Natural killer cell (primary cell): ENCODE measurements around the gene CRIM1. TPM values are rescaled to one million over a fixed set of nuclear protein-coding genes. Genes with fewer than 3 reads are reported as not detected.

Experiments used
- ATAC-seq, 3 donors: fragments of 150-1000 bp in 2 of 3; fragments of 200-7000 bp in 1 of 3; cut with Tn5 transposase; 1 replicate in 1 of 3; 2 replicates in 2 of 3; pipeline ENCODE4 v1.10.0; 2021; ENCODE audit warnings: mild to moderate bottlenecking in 2 of 3, moderate library complexity in 2 of 3
- DNase-seq, 2 donors: peaks; one replicate each; pipeline versions ENCODE4 v3.0.0 to v3.0.0-alpha.2; 2013 to 2021; ENCODE audit warnings: mixed read lengths in 1 of 2
- H3K27ac ChIP-seq: one replicate; pipeline ENCODE4 v1.5.1; 2013; ENCODE audit warnings: mild to moderate bottlenecking, low read length
- H3K27me3 ChIP-seq: one replicate; pipeline ENCODE4 v1.6.1; 2013; ENCODE audit warnings: low read length; ENCODE audit not compliant: control insufficient read depth, insufficient read depth
- H3K36me3 ChIP-seq: one replicate; pipeline ENCODE4 v1.6.1; 2013; ENCODE audit warnings: low read length; ENCODE audit not compliant: control insufficient read depth, insufficient read depth
- H3K4me1 ChIP-seq: one replicate; pipeline ENCODE4 v1.6.1; 2013; ENCODE audit warnings: low read length; ENCODE audit not compliant: control insufficient read depth, insufficient read depth
- H3K4me3 ChIP-seq: one replicate; pipeline ENCODE4 v1.5.1; 2013; ENCODE audit warnings: low read length
- H3K9me3 ChIP-seq: one replicate; pipeline ENCODE4 v1.6.1; 2013; ENCODE audit warnings: low read length; ENCODE audit not compliant: control insufficient read depth, insufficient read depth
- H3K27ac Mint-ChIP-seq, 2 donors: one replicate each; pipeline ENCODE4 v1.8.0; 2022; ENCODE audit warnings: mild to moderate bottlenecking in 2 of 2, mixed read lengths in 2 of 2, moderate library complexity in 1 of 2
- H3K27me3 Mint-ChIP-seq, 2 donors: one replicate each; pipeline ENCODE4 v1.8.0; 2022; ENCODE audit warnings: low read depth in 2 of 2, mixed read lengths in 2 of 2
- H3K36me3 Mint-ChIP-seq: one replicate; pipeline ENCODE4 v1.8.0; 2022; ENCODE audit warnings: mixed read lengths
- H3K4me1 Mint-ChIP-seq, 2 donors: one replicate each; pipeline ENCODE4 v1.8.0; 2022; ENCODE audit warnings: mixed read lengths in 2 of 2
- H3K4me3 Mint-ChIP-seq: one replicate; pipeline ENCODE4 v1.8.0; 2022; ENCODE audit warnings: mild to moderate bottlenecking, moderate library complexity, mixed read lengths
- H3K9me3 Mint-ChIP-seq, 2 donors: one replicate each; pipeline ENCODE4 v1.8.0; 2022; ENCODE audit warnings: mixed read lengths in 2 of 2
- CTCF ChIP-seq: fragments of 200-600 bp; IDR thresholded peaks from one replicate; pipeline ENCODE4 v1.8.0; 2022; ENCODE audit warnings: antibody characterized with exemption
- WGBS: methylation state at CpG from one replicate; pipeline ENCODE4 v1.1.7; 2013; ENCODE audit warnings: missing lambda C conversion rate; ENCODE audit not compliant: insufficient coverage; 5-methylcytosine and 5-hydroxymethylcytosine counted together
- intact Hi-C: fragments of 100-400 bp; cut with micrococcal nuclease; formaldehyde crosslinking; loops from one replicate; pipeline ENCODE4 v1.14.2; 2022
- total RNA-seq, 4 donors: library from RNA; stranded (reverse); fragments of 120-200 nt in 1 of 4; gene quantifications; one replicate each; pipeline versions ENCODE4 v1.2.3 to v1.2.4, GENCODE V29; 2013 to 2022

CRIM1 gene
- total RNA-seq, 3 donors from 2014 or later (not counting 1 experiment from before 2014, with no cell fraction given): 19.3 to 34.1 (median 32.9) TPM

- H3K4me1 ChIP-seq: no peaks in the 10 kb centered on the region
- H3K27ac Mint-ChIP-seq: no peak overlapping the region
- WGBS: 92% methylated on average over 1 of the region's 2 CpGs
- peaks cover 44% of the 10 kb centered on the region for H3K36me3 ChIP-seq
- H3K36me3 Mint-ChIP-seq: peaks cover 29% of the 10 kb centered on the region
- H3K4me1 Mint-ChIP-seq: no peaks in the 10 kb centered on the region
- no peaks in the 10 kb centered on the region for H3K9me3 Mint-ChIP-seq
- H3K4me3 Mint-ChIP-seq: no peak overlapping the region
- no peak for DNase-seq
- no peak for ATAC-seq
- no peaks in the 10 kb centered on the region for H3K27me3 ChIP-seq
- H3K9me3 ChIP-seq: no peaks in the 10 kb centered on the region
- intact Hi-C loops: no loop called here
- no peak overlapping the region for H3K4me3 ChIP-seq
- H3K27me3 Mint-ChIP-seq: no peaks in the 10 kb centered on the region
- no peak overlapping the region for H3K27ac ChIP-seq
- no peak for TF ChIP-seq CTCF
These were observed 219.0 kb downstream of the CRIM1 start for GRCh38 chr2:36574560-36574959.

GRCh38 chr2:36577884-36578283, 222.3 kb downstream of the CRIM1 start:
- H3K9me3 Mint-ChIP-seq: no peaks in the 10 kb centered on the region
- peaks cover 32% of the 10 kb centered on the region for H3K36me3 Mint-ChIP-seq
- H3K27ac ChIP-seq: no peak overlapping the region
- no peaks in the 10 kb centered on the region for H3K4me1 Mint-ChIP-seq
- peaks cover 62% of the 10 kb centered on the region for H3K36me3 ChIP-seq
- DNase-seq: no peak
- no peak for TF ChIP-seq CTCF
- ATAC-seq: no peak
- no peak overlapping the region for H3K4me3 ChIP-seq
- H3K4me1 ChIP-seq: no peaks in the 10 kb centered on the region
- intact Hi-C loops: no loop called here
- no peaks in the 10 kb centered on the region for H3K27me3 ChIP-seq
- no peaks in the 10 kb centered on the region for H3K9me3 ChIP-seq
- no peaks in the 10 kb centered on the region for H3K27me3 Mint-ChIP-seq
- H3K4me3 Mint-ChIP-seq: no peak overlapping the region
- 100% methylated on average over 2 of the region's 2 CpGs for WGBS
- peak overlapping the region in 1 of 2 donors; percentile 19 for H3K27ac Mint-ChIP-seq

- H3K36me3 ChIP-seq: peaks cover 67% of the 10 kb centered on the region
- WGBS: 89% methylated on average over 9 of the region's 10 CpGs
- no peaks in the 10 kb centered on the region for H3K4me1 ChIP-seq
- H3K27me3 Mint-ChIP-seq: no peaks in the 10 kb centered on the region
- no peaks in the 10 kb centered on the region for H3K27me3 ChIP-seq
- peaks cover 25% of the 10 kb centered on the region for H3K36me3 Mint-ChIP-seq
- no peak overlapping the region for H3K4me3 Mint-ChIP-seq
- intact Hi-C loops: no loop called here
- no peaks in the 10 kb centered on the region for H3K9me3 ChIP-seq
- no peak for TF ChIP-seq CTCF
- no peaks in the 10 kb centered on the region for H3K9me3 Mint-ChIP-seq
- H3K4me3 ChIP-seq: no peak overlapping the region
- H3K27ac ChIP-seq: no peak overlapping the region
- DNase-seq: no peak
- H3K4me1 Mint-ChIP-seq: no peaks in the 10 kb centered on the region
- peak overlapping the region in 1 of 2 donors; percentile 19 for H3K27ac Mint-ChIP-seq
- no peak for ATAC-seq
These were observed 223.0 kb downstream of the CRIM1 start for GRCh38 chr2:36578343-36579296.
